Kasumi-1 (cell line): Measurements from ENCODE around the gene LRRK2.
"Not testable (repeated sequence)": the region's sequence is repeated elsewhere in the genome, so short reads cannot be mapped to it uniquely, and the experiment has no call there.

Source experiments
- DNase-seq, 2 experiments: peaks; one replicate each; lab custom pipeline; 2025; lab: John Stamatoyannopoulos, UW

Gene LRRK2

DNA sequence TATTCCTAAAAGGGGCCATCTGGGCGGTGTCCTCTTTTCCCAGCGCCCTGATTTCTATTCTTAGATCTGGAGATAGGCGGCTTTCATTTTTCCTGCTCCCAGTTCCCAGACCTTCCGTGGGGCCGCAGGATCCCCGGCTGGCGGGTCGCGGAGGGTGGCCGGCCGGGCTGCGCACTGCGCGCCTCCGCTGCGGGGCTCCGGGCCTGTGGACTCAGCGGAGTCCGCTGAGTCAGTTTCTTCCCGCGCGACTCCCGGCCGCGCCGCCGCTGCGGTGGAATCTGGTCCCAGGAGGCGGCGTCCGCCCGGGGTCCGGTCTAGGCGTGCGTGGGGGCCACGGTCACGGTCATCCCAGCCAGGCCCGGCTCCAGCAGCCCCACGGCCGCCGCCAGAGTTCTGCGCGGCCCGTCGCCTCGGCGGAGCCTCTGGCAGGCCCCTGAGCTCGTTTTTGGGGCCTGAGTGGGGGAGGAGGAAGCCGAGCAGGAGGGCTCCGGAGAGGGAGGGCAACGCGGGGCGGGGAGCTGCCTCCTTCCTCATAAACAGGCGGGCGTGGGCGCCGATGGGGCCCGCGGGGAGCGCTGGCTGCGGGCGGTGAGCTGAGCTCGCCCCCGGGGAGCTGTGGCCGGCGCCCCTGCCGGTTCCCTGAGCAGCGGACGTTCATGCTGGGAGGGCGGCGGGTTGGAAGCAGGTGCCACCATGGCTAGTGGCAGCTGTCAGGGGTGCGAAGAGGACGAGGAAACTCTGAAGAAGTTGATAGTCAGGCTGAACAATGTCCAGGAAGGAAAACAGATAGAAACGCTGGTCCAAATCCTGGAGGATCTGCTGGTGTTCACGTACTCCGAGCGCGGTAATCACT, at the start of gene LRRK2:
LRRK2 (plus strand) TSS at position 559 of the 853 bp plus-strand sequence; CDS start at position 694, 135 bp downstream.
- peak; percentile 66 to 75 for DNase-seq

- no peak for DNase-seq
These were observed 49.8 kb upstream of the LRRK2 start for GRCh38 chr12:40175045-40175444.

DNA sequence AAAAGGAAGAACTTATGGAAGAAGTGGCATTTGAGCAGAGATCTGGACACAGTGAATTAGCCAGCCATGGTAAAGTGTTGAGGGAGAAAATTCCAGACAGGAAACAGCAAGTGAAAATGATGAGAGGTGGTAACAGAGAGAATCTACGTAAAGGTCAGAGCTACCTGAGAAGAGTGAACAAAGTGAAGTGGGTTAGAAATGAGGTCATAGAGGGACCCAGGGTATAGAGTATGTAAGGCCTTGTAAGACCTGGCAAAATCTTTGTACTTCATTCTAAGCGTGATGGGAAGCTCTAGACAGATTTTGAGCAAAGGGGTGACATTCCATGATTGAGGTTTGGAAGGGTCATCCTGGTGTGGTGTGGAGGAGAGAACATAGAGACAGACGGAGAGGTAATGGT, 49.3 kb upstream of the LRRK2 start:
- DNase-seq: no peak

GRCh38 chr12:40178701-40179100, 46.1 kb upstream of the LRRK2 start:
- no peak for DNase-seq

DNA sequence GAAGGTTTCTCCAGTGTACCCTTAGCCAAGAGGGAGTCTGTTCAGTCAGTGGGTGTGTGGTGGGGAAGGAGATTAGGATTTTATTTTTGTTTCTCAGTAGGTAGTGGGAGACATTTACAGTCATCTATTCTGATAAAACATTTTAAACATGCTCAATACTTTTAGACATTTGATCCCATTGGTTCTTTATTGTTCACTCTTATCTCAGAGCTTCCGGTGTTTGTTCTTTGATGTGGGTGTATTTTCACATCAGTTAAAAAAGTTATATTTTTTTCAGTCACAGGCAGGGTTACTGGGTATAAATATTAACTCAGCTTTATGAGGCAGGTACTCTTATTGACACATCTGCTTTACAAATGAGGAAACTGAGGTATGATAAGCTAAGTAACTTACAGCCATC, 43.3 kb upstream of the LRRK2 start:
- no peak for DNase-seq

DNA sequence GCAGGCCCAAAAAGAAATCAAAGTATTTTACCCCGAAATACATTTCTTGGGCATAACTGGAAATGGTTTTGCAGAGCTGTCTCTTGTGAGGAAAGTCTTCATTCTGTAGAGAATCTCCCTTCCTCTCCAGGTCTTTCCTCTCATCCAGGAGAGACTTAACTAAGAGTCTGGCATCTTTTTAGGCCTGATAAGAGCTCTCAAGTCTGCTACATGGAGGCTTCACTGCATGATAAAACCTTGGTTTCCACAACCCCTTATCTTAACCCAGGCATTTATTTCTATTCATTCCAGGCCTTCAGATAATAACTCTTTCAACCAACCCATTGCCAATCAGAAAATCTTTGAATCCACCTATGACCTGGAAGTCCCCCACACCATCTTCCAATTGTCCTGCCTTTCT, 41.1 kb upstream of the LRRK2 start:
- no peak for DNase-seq

- DNase-seq: no peak
These were observed 40.1 kb upstream of the LRRK2 start for GRCh38 chr12:40184493-40185302.

DNA sequence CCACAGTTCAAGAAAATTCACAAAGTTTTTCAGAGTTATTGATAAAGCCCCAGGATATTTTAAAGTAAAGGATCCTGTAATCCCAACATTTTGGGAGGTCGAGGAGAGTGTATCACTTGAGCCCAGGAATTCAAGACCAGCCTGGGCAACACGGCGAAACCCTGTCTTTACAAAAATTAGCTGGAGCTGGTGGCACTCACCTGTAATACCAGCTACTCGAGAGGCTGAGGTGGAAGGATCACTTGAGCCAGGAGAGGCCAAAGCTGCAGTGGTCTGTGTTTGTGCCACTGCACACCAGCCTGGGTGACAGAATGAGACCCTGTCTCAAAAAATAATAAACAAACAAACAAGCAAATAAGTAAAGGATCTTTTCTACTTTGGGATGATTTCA, 39.5 kb upstream of the LRRK2 start:
- DNase-seq: no peak

GRCh38 chr12:40188558-40189320, 36.1 kb upstream of the LRRK2 start:
- no peak for DNase-seq

GRCh38 chr12:40192704-40193255, 32.0 kb upstream of the LRRK2 start:
- DNase-seq: peak; percentile 58 to 59

GRCh38 chr12:40194846-40195245, 30.0 kb upstream of the LRRK2 start:
- DNase-seq: no peak

DNA sequence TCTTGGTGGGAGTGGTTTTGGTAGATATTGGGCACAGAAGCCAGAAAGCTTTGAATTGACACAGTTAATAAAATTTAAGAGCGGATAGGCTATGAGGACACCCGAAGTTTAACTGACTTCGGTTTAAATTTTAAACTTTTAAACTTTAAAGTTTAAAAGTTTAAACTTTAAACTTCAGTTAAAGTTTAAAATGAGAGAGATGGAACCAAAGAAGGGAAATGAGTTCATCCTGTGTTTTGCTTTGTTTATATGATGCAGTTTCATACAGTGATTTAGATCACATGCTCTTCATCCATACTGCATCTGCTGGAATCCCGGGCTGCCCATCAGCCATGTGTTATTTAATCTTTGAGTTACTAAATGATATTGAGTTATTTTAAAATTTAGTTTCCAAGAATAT, 27.2 kb upstream of the LRRK2 start:
- no peak for DNase-seq

DNA sequence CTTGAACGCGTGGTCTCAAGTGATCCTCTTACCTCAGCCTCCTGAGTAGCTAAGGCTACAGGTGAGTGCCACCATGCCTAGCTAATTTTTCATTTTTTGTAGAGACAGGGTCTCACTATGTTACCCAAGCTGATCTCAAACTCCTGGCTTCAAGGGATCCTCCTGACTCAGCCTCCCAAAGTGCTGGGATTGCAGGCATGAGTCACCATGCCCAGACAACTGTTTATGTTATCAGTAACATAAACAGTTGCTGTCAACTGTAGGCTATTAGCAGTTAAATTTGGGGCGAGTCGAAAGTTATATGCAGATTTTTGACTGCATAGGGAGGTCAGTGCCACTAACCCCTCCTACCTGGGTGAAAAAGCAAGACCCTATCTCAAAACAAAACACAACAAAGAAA, 26.2 kb upstream of the LRRK2 start:
- no peak for DNase-seq

DNA sequence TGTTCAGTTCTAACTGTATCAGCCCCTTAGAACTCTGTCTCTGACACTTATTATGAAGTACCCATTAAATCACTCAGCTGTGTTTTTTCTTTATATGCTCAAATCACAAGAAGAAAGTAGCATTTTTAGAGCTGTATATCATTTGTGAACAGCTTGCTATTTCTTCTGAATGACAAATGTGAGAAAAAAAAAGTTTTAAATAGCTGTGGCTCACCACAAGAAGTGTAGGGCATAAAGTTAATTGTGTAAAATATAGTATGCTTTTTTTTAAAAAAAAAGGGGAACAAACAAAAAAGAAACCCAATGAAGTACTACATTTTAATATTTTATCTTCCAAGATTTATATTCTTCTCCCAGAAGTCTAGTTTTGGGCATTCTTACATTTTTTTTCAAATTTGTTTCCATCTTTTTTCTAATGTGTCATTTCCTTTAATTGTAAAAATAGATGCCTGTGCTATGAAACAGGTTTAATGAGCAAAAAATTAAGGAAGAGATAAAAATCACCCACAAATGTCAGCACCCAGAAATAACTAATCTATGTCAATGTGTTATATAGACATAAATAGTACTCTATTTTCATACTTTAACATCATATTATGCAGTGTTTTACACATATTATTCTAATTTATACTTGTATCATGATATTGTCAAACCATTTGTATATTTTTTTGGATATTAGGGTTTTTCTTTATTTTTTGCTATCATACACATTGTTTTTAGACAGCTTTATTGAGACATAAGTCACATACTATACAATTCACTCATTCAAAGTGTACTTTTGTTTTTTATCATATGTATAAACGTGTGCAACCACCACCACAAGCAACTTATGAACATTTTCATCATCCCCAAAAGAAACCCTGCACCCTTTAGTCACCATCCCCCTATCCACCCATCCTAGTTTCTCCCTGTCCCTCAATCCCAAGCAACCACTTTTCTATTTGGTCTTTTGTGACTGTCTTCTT, 22.4 kb upstream of the LRRK2 start:
- DNase-seq: peak; percentile 49 to 62

DNA sequence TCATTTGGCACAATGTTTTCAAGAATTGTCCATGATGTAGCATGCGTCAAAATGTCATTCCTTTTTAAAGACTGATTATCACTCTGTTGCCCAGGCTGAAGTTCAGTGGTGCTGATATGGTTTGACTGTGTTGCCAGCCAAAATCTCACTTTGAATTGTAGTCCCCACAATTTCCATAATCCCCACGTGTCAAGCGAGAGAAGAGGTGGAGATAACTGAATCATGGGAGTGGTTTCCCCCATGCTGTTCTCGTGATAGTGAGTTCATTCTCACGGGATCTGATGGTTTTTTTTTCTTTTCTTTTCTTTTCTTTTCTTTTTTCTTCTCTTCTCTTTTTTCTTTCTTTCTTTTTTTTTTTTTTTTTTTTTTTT, 21.8 kb upstream of the LRRK2 start:
- no peak for DNase-seq

DNA sequence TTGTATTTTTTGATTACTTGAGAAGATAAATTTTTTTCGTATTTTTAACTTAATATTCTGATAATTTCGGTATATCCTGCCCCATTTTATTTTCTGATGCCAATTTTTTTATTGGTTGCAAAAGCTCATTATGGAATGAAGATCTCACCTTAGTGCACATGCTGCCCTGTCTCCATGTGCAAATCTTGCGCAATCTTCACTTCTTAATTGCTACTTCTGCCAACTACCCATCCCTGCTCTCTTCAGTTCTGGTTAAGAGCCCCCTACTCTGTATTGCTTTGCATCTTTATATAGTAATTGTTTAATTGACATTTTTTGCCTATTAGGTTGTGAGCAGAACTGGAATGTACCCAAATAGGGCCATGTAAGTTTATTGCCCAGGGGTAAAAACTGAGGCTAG, 20.5 kb upstream of the LRRK2 start:
- DNase-seq: no peak

GRCh38 chr12:40207551-40207950, 17.2 kb upstream of the LRRK2 start:
- DNase-seq: no peak

GRCh38 chr12:40208707-40209446, 15.9 kb upstream of the LRRK2 start:
- DNase-seq: peak in 1 of 2 experiments; percentile 12

GRCh38 chr12:40209886-40210285, 14.9 kb upstream of the LRRK2 start:
- no peak for DNase-seq

DNA sequence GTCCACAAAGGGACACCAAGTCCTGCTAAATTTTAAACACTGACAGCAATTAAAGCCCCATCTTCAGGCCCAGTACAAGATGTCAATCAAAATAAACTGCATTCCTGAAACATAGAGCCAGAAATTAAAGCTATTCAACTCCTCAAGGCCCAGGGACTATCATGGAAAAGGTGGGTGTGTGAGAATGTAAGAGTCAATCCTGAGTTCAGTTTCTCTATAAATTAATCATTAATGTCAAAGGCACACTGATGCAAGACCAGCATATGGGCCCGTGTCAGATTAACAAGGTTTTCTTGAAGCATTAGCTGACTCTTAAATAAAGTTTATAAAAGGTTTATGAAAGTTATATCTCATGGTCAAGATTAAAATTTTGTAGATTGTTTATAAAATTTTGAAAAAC, 13.6 kb upstream of the LRRK2 start:
- DNase-seq: not testable (repeated sequence)
